Measurements from ENCODE around the gene CNTRL. TPM values are rescaled to one million over a fixed set of nuclear protein-coding genes. Genes with fewer than 3 reads are reported as not detected.
"Not testable (repeated sequence)": the region's sequence is repeated elsewhere in the genome, so short reads cannot be mapped to it uniquely, and the experiment has no call there.

Gene CNTRL
- total RNA-seq, 1 experiment from 2014 or later = 18.9 TPM

GRCh38 chr9:121095057-121095456, 20.3 kb downstream of the CNTRL start:
- Mint-ChIP-seq H3K4me3 (ENCODE audit: unreplicated experiment) (no peak overlapping the region), H3K9me3 (ENCODE audit: unreplicated experiment) (no peaks in the 10 kb centered on the region), H3K4me1 (ENCODE audit: insufficient read depth, unreplicated experiment) (peaks cover 5% of the 10 kb centered on the region), H3K36me3 (ENCODE audit: insufficient read depth, unreplicated experiment) (peaks cover 5% of the 10 kb centered on the region), H3K27me3 (ENCODE audit: insufficient read depth, unreplicated experiment) (no peaks in the 10 kb centered on the region), H3K27ac (ENCODE audit: low read depth, unreplicated experiment) (no peak overlapping the region)
- ChIA-PET CTCF (no interaction called here), POLR2A (interaction anchor here (1.2 to 1.7 kb wide), 2 partner anchors 26 kb away, joined by 4 to 6 read pairs; no protein-coding TSS in a partner anchor)
- intact Hi-C loops (cut with micrococcal nuclease) = no loop called here
- DNase-seq (ENCODE audit: unreplicated experiment) = no peak
- no peak for TF ChIP-seq CTCF (IDR thresholded peaks at IDR 0.05; ENCODE audit: unreplicated experiment)
- BruUV-seq (replicated peaks) = no TSS peak

- no peaks in the 10 kb centered on the region for H3K27me3 Mint-ChIP-seq (ENCODE audit: insufficient read depth, unreplicated experiment)
- H3K27ac Mint-ChIP-seq (ENCODE audit: low read depth, unreplicated experiment) = no peak overlapping the region
- H3K36me3 Mint-ChIP-seq (ENCODE audit: insufficient read depth, unreplicated experiment) = peaks cover 5% of the 10 kb centered on the region
- ChIA-PET CTCF (interaction anchor here (0.6 to 0.8 kb wide), 3 partner anchors 27 to 601 kb away, joined by 3 read pairs; no protein-coding TSS in a partner anchor), POLR2A (no interaction called here)
- intact Hi-C loops (cut with micrococcal nuclease) = no loop called here
- DNase-seq (ENCODE audit: unreplicated experiment) = no peak
- peaks cover 8% of the 10 kb centered on the region for H3K9me3 Mint-ChIP-seq (ENCODE audit: unreplicated experiment)
- H3K4me3 Mint-ChIP-seq (ENCODE audit: unreplicated experiment) = no peak overlapping the region
- TF ChIP-seq CTCF (IDR thresholded peaks at IDR 0.05; ENCODE audit: unreplicated experiment) = no peak
- no peaks in the 10 kb centered on the region for H3K4me1 Mint-ChIP-seq (ENCODE audit: insufficient read depth, unreplicated experiment)
- no TSS peak for BruUV-seq (replicated peaks)
Measured at GRCh38 chr9:121098567-121099198, 23.9 kb downstream of the CNTRL start.

- DNase-seq (ENCODE audit: unreplicated experiment); H3K9me3 Mint-ChIP-seq (ENCODE audit: unreplicated experiment); BruUV-seq (replicated peaks); intact Hi-C loops (cut with micrococcal nuclease); H3K36me3 Mint-ChIP-seq (ENCODE audit: insufficient read depth, unreplicated experiment); POLR2A ChIA-PET; H3K4me3 Mint-ChIP-seq (ENCODE audit: unreplicated experiment); H3K4me1 Mint-ChIP-seq (ENCODE audit: insufficient read depth, unreplicated experiment); CTCF ChIA-PET; H3K27ac Mint-ChIP-seq (ENCODE audit: low read depth, unreplicated experiment); H3K27me3 Mint-ChIP-seq (ENCODE audit: insufficient read depth, unreplicated experiment): not testable (repeated sequence)
Measured at GRCh38 chr9:121104054-121104453, 29.3 kb downstream of the CNTRL start.

- no peaks in the 10 kb centered on the region for H3K4me1 Mint-ChIP-seq (ENCODE audit: insufficient read depth, unreplicated experiment)
- no peak for DNase-seq (ENCODE audit: unreplicated experiment)
- ChIA-PET POLR2A (no interaction called here), CTCF (interaction anchor here (0.7 kb wide), 1 partner anchor 98 kb away, joined by 3 read pairs; no protein-coding TSS in a partner anchor)
- TF ChIP-seq CTCF (IDR thresholded peaks at IDR 0.05; ENCODE audit: unreplicated experiment) = no peak
- H3K36me3 Mint-ChIP-seq (ENCODE audit: insufficient read depth, unreplicated experiment) = no peaks in the 10 kb centered on the region
- intact Hi-C loops (cut with micrococcal nuclease) = no loop called here
- H3K27me3 Mint-ChIP-seq (ENCODE audit: insufficient read depth, unreplicated experiment) = no peaks in the 10 kb centered on the region
- peaks cover 8% of the 10 kb centered on the region for H3K9me3 Mint-ChIP-seq (ENCODE audit: unreplicated experiment)
- no peak overlapping the region for H3K27ac Mint-ChIP-seq (ENCODE audit: low read depth, unreplicated experiment)
- no TSS peak for BruUV-seq (replicated peaks)
- H3K4me3 Mint-ChIP-seq (ENCODE audit: unreplicated experiment) = no peak overlapping the region
Measured at GRCh38 chr9:121105531-121105930, 30.8 kb downstream of the CNTRL start.
